CD4-positive, alpha-beta T cell (primary cell): ENCODE data around the gene ZNF280B. TPM values are rescaled to one million over a fixed set of nuclear protein-coding genes. Genes with fewer than 3 reads are reported as not detected.

ENCODE experiments used
- ATAC-seq: fragments of 200-7000 bp; cut with Tn5 transposase; one replicate; pipeline ENCODE4 v1.10.0; 2022; ENCODE audit warnings: mild to moderate bottlenecking; ENCODE audit not compliant: poor library complexity
- CTCF ChIA-PET: fragments of 350-600 bp; sonication (Branson Sonifier 250); formaldehyde crosslinking; loops from one replicate; lab custom pipeline; 2021; ENCODE audit warnings: antibody characterized with exemption, inconsistent platforms; lab: Charles Lee
- POLR2A ChIA-PET: fragments of 350-600 bp; sonication (Branson Sonifier 250); formaldehyde crosslinking; loops from one replicate; lab custom pipeline; 2021; ENCODE audit warnings: antibody characterized with exemption, inconsistent platforms; lab: Charles Lee
- DNase-seq, 14 experiments: peaks; one replicate each; pipeline ENCODE4 v3.0.0-alpha.2; 2013 to 2020; ENCODE audit warnings: mixed read lengths in 2 of 14
- H3K27ac ChIP-seq, 2 donors: one replicate each; pipeline versions ENCODE4 v1.5.1 to v1.7.0; 2013; ENCODE audit warnings: low read length in 2 of 2, low read depth in 1 of 2, mild to moderate bottlenecking in 1 of 2
- H3K27me3 ChIP-seq, 2 experiments: 1 replicate in 1 of 2; 2 replicates in 1 of 2; pipeline versions ENCODE4 v1.6.1 to v1.7.0; 2013; ENCODE audit warnings: low read length in 2 of 2, control low read depth in 1 of 2, mild to moderate bottlenecking in 1 of 2, moderate library complexity in 1 of 2; ENCODE audit not compliant: insufficient read depth in 2 of 2, control insufficient read depth in 1 of 2
- H3K36me3 ChIP-seq: one replicate; pipeline ENCODE4 v1.6.1; 2013; ENCODE audit warnings: low read length, control low read depth; ENCODE audit not compliant: insufficient read depth
- H3K4me1 ChIP-seq: one replicate; pipeline ENCODE4 v1.6.1; 2013; ENCODE audit warnings: low read length, control low read depth; ENCODE audit not compliant: insufficient read depth
- H3K4me3 ChIP-seq: one replicate; pipeline ENCODE4 v1.5.1; 2013; ENCODE audit warnings: mild to moderate bottlenecking, low read length, moderate library complexity
- H3K9me3 ChIP-seq, 2 experiments: 1 replicate in 1 of 2; 2 replicates in 1 of 2; pipeline versions ENCODE4 v1.6.1 to v1.7.0; 2013; ENCODE audit warnings: low read length in 2 of 2, mild to moderate bottlenecking in 2 of 2, control low read depth in 1 of 2, moderate library complexity in 1 of 2; ENCODE audit not compliant: control insufficient read depth in 1 of 2, insufficient read depth in 1 of 2
- H3K27ac Mint-ChIP-seq: one replicate; pipeline ENCODE4 v1.8.0; 2020; ENCODE audit warnings: mixed read lengths
- H3K27me3 Mint-ChIP-seq: one replicate; pipeline ENCODE4 v1.8.0; 2021; ENCODE audit warnings: mixed read lengths
- H3K36me3 Mint-ChIP-seq: one replicate; pipeline ENCODE4 v1.8.0; 2021; ENCODE audit warnings: low read depth, mixed read lengths
- H3K4me1 Mint-ChIP-seq: one replicate; pipeline ENCODE4 v1.8.0; 2021; ENCODE audit warnings: low read depth, mixed read lengths
- H3K4me3 Mint-ChIP-seq: one replicate; pipeline ENCODE4 v1.8.0; 2020; ENCODE audit warnings: mild to moderate bottlenecking, mixed read lengths
- H3K9me3 Mint-ChIP-seq: one replicate; pipeline ENCODE4 v1.8.0; 2020; ENCODE audit warnings: mixed read lengths
- intact Hi-C, 2 experiments: fragments of 100-400 bp; cut with DNase I in 1 of 2; cut with micrococcal nuclease in 1 of 2; formaldehyde crosslinking; loops; one replicate each; pipeline versions ENCODE4 v1.15.1 to v1.9.0; 2023 to 2025; cut with DNase I, micrococcal nuclease
- total RNA-seq, 174 experiments: library from RNA in 2 of 174; stranded (reverse) in 2 of 174; gene quantifications; one replicate each; pipeline ENCODE4 v1.2.3 and lab custom pipeline; 2021 to 2026
- TF ChIP-seq, protein P1 (sequence below): fragments of 200-600 bp; IDR thresholded peaks from one replicate; pipeline ENCODE4 v1.8.0; 2022; ENCODE audit warnings: antibody characterized with exemption, mild to moderate bottlenecking

Gene ZNF280B
- total RNA-seq, 2 experiments from 2014 or later, result 1.0 to 1.2 TPM

DNA sequence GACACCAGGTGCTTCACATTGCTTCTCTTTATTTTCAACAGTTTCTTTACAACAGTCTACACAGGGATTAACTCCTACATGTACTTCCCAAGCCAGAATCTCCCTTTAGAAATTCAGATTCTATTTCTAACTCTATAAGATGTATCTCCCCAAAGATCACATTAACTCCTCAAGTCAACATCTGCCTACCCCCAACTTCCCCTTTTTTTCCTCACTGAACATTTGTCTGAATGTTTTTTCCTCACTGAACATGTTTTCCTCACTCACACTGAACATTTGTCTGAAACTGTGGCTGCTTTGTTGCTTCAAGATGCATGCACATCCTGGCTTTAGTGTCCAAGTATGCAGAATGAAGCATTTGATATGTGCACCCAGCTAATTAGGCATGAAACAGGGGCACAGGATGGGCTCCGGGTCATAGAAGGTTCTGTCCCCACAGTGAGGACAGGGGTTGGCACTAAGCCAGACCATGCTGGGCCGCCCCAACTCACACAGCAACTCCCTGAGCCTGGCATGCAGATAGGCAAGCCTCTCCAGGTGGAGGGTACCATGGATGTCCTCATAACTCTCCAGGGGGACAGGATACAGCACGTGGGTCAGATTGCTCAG, 39.3 kb upstream of the ZNF280B start:
- H3K27ac Mint-ChIP-seq, result no peak overlapping the region
- Histone ChIP-seq H3K27ac (no peak overlapping the region), H3K9me3 (no peaks in the 10 kb centered on the region), H3K27me3 (no peaks in the 10 kb centered on the region), H3K4me3 (no peak overlapping the region), H3K4me1 (no peaks in the 10 kb centered on the region), H3K36me3 (no peaks in the 10 kb centered on the region)
- no peaks in the 10 kb centered on the region for H3K4me1 Mint-ChIP-seq
- intact Hi-C loops, result no loop called here
- TF ChIP-seq, protein P1, sequence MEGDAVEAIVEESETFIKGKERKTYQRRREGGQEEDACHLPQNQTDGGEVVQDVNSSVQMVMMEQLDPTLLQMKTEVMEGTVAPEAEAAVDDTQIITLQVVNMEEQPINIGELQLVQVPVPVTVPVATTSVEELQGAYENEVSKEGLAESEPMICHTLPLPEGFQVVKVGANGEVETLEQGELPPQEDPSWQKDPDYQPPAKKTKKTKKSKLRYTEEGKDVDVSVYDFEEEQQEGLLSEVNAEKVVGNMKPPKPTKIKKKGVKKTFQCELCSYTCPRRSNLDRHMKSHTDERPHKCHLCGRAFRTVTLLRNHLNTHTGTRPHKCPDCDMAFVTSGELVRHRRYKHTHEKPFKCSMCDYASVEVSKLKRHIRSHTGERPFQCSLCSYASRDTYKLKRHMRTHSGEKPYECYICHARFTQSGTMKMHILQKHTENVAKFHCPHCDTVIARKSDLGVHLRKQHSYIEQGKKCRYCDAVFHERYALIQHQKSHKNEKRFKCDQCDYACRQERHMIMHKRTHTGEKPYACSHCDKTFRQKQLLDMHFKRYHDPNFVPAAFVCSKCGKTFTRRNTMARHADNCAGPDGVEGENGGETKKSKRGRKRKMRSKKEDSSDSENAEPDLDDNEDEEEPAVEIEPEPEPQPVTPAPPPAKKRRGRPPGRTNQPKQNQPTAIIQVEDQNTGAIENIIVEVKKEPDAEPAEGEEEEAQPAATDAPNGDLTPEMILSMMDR, result no peak
- POLR2A ChIA-PET, result no interaction called here
- no peaks in the 10 kb centered on the region for H3K27me3 Mint-ChIP-seq
- no peak overlapping the region for H3K4me3 Mint-ChIP-seq
- no peak for DNase-seq
- CTCF ChIA-PET, result no interaction called here
- ATAC-seq, result no peak
- H3K9me3 Mint-ChIP-seq, result no peaks in the 10 kb centered on the region
- H3K36me3 Mint-ChIP-seq, result no peaks in the 10 kb centered on the region

DNA sequence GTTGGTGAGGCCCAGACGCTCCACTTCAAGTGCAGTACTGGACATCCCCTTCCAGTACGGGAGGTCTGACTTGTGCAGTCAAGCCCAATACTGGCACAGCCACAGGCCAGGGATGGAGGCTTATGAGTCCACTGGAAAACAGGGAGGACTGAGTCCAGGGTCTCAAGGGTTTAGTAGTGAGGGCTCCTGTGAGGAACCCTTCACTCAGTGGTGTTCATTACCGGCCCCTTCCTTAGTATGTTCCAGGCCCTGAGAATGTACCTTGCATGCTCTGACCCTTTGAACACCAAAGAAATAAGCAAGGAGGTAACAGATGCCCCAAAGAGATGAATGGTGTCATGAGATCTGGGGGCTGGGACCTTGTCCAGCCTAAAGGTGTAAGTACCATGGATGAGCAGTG, 38.7 kb upstream of the ZNF280B start:
- CTCF ChIA-PET, result no interaction called here
- Histone ChIP-seq H3K9me3 (no peaks in the 10 kb centered on the region), H3K27ac (no peak overlapping the region)

DNA sequence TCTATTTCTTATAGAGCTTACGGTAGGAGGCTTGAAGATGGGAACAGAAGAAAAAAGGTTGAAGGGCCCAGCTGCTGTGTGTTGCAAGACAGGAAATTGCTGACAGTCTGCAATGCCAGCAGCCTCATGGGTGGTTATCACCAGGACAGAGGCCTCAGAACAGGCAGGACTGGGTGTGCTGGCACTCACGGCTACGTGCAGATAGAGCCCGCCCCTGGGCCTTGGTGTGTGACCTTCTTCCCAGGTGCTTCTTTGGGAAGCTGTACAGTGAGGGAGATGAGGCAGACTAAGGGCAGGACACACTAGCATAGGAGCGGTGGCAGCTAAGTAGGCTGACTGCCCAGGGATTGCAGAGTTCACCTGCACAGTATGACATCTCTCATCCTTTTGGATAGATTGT, 37.9 kb upstream of the ZNF280B start:
- Histone ChIP-seq H3K36me3 (no peaks in the 10 kb centered on the region), H3K4me1 (no peaks in the 10 kb centered on the region), H3K27me3 (no peaks in the 10 kb centered on the region), H3K27ac (no peak overlapping the region), H3K9me3 (no peaks in the 10 kb centered on the region), H3K4me3 (no peak overlapping the region)
- H3K4me1 Mint-ChIP-seq, result no peaks in the 10 kb centered on the region
- POLR2A ChIA-PET, result no interaction called here
- no peaks in the 10 kb centered on the region for H3K36me3 Mint-ChIP-seq
- CTCF ChIA-PET, result no interaction called here
- H3K9me3 Mint-ChIP-seq, result no peaks in the 10 kb centered on the region
- H3K4me3 Mint-ChIP-seq, result no peak overlapping the region
- DNase-seq, result no peak
- intact Hi-C loops, result no loop called here
- ATAC-seq, result no peak
- TF ChIP-seq, protein P1, result no peak
- H3K27me3 Mint-ChIP-seq, result no peaks in the 10 kb centered on the region
- no peak overlapping the region for H3K27ac Mint-ChIP-seq

More for the DNA sequence above, 38.7 kb upstream of the ZNF280B start:
- ATAC-seq (no peak), DNase-seq (no peak)
- no peaks in the 10 kb centered on the region for H3K36me3 ChIP-seq
- Mint-ChIP-seq H3K27ac (no peak overlapping the region), H3K9me3 (no peaks in the 10 kb centered on the region), H3K27me3 (no peaks in the 10 kb centered on the region), H3K36me3 (no peaks in the 10 kb centered on the region), H3K4me1 (no peaks in the 10 kb centered on the region), H3K4me3 (no peak overlapping the region)
- intact Hi-C loops, result no loop called here
- no peaks in the 10 kb centered on the region for H3K4me1 ChIP-seq
- TF ChIP-seq, protein P1, result no peak
- POLR2A ChIA-PET, result no interaction called here
- H3K27me3 ChIP-seq, result no peaks in the 10 kb centered on the region
- H3K4me3 ChIP-seq, result no peak overlapping the region
